Measurements from ENCODE around the gene VAC14.

VAC14 gene

GRCh38 chr16:70705056-70705455, 95.9 kb downstream of the VAC14 start:
- no peak for TF ChIP-seq CTCF (IDR thresholded peaks at IDR 0.05; ENCODE audit: extremely low read depth, insufficient read depth, missing control alignments)
- no peak for DNase-seq (ENCODE audit: low spot score)
- in situ Hi-C loops (cut with MboI; ENCODE audit: low pct_unique_long_range_greater_than_20kb, low sequenced_read_pairs, unreplicated experiment), result no loop called here

DNA sequence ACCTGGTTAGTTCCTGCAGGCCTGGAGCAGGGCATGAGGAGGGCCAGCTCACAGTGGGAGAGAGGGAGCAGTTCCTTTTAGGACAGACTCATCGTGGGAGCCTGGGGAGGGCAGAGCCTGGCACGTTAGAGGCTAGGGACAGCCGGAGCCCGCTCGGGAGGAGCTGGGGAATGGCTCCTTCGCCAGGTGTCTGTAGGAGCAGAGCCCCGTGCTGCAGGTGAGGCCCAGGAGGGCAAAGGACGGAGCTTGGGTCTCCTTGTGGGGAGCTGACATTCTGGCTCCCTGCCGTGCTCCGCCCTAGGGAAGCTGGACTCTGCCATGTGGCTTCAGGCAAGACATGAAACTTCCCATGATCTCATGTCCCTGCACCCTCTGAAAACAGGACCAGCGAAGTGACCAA, 96.4 kb downstream of the VAC14 start:
- in situ Hi-C loops (cut with MboI; ENCODE audit: low pct_unique_long_range_greater_than_20kb, low sequenced_read_pairs, unreplicated experiment), result no loop called here
- no peak for TF ChIP-seq CTCF (IDR thresholded peaks at IDR 0.05; ENCODE audit: extremely low read depth, insufficient read depth, missing control alignments)
- no peak for DNase-seq (ENCODE audit: low spot score)

- no peak for TF ChIP-seq CTCF (IDR thresholded peaks at IDR 0.05; ENCODE audit: extremely low read depth, insufficient read depth, missing control alignments)
- DNase-seq (ENCODE audit: low spot score), result no peak
- in situ Hi-C loops (cut with MboI; ENCODE audit: low pct_unique_long_range_greater_than_20kb, low sequenced_read_pairs, unreplicated experiment), result no loop called here
Measured at GRCh38 chr16:70703835-70704381, 97.0 kb downstream of the VAC14 start.

GRCh38 chr16:70703041-70703834, 97.7 kb downstream of the VAC14 start:
- TF ChIP-seq CTCF (IDR thresholded peaks at IDR 0.05; ENCODE audit: extremely low read depth, insufficient read depth, missing control alignments), result no peak
- in situ Hi-C loops (cut with MboI; ENCODE audit: low pct_unique_long_range_greater_than_20kb, low sequenced_read_pairs, unreplicated experiment), result no loop called here
- no peak for DNase-seq (ENCODE audit: low spot score)

DNA sequence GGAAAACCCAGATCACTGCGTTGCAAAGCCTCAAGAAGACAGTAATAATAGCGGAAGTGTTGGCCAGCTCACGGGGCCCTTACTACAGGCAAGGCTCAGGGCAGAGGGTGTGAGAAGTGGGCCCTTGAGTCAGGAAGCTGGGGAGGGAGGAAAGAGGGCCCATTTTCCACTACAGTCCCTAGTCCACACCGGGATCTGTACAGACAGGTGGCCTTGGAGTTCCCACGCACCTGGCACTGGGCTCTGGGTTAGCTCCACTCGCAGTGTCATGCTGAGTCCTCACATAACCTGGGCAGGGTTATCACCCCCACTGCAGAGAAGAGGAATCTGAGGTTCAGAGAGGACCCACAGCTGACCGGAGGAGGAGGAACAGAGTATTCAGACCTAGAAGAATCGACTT, 98.3 kb downstream of the VAC14 start:
- DNase-seq (ENCODE audit: low spot score), result no peak
- in situ Hi-C loops (cut with MboI; ENCODE audit: low pct_unique_long_range_greater_than_20kb, low sequenced_read_pairs, unreplicated experiment), result no loop called here
- no peak for TF ChIP-seq CTCF (IDR thresholded peaks at IDR 0.05; ENCODE audit: extremely low read depth, insufficient read depth, missing control alignments)

- no peak for DNase-seq (ENCODE audit: low spot score)
- TF ChIP-seq CTCF (IDR thresholded peaks at IDR 0.05; ENCODE audit: extremely low read depth, insufficient read depth, missing control alignments), result no peak
- in situ Hi-C loops (cut with MboI; ENCODE audit: low pct_unique_long_range_greater_than_20kb, low sequenced_read_pairs, unreplicated experiment), result no loop called here
Measured at GRCh38 chr16:70701998-70702397, 99.0 kb downstream of the VAC14 start.
